22Rv1 (cell line): ENCODE results near the gene PCP2.
A peak's percentile ranks its signal among the peaks of the same experiment; 100 is the strongest.

Experiments used
- H3K27ac ChIP-seq: fragments of 450-650 bp; 2 replicates; pipeline ENCODE4 v1.5.1; 2017
- ZFX ChIP-seq: fragments of 450-650 bp; IDR thresholded peaks from 2 replicates; pipeline ENCODE4 v1.6.1; 2017; ENCODE audit warnings: antibody characterized with exemption, borderline replicate concordance
- TF ChIP-seq, protein P1 (sequence below): fragments of 450-650 bp; IDR thresholded peaks from 2 replicates; pipeline ENCODE4 v1.5.1; 2017; ENCODE audit warnings: mild to moderate bottlenecking

The PCP2 gene

GRCh38 chr19:7619671-7620441, 13.7 kb downstream of the PCP2 start:
- H3K27ac ChIP-seq = peak overlapping the region; percentile 100
- TF ChIP-seq, protein P1, sequence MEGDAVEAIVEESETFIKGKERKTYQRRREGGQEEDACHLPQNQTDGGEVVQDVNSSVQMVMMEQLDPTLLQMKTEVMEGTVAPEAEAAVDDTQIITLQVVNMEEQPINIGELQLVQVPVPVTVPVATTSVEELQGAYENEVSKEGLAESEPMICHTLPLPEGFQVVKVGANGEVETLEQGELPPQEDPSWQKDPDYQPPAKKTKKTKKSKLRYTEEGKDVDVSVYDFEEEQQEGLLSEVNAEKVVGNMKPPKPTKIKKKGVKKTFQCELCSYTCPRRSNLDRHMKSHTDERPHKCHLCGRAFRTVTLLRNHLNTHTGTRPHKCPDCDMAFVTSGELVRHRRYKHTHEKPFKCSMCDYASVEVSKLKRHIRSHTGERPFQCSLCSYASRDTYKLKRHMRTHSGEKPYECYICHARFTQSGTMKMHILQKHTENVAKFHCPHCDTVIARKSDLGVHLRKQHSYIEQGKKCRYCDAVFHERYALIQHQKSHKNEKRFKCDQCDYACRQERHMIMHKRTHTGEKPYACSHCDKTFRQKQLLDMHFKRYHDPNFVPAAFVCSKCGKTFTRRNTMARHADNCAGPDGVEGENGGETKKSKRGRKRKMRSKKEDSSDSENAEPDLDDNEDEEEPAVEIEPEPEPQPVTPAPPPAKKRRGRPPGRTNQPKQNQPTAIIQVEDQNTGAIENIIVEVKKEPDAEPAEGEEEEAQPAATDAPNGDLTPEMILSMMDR = no peak
- no peak for TF ChIP-seq ZFX

DNA sequence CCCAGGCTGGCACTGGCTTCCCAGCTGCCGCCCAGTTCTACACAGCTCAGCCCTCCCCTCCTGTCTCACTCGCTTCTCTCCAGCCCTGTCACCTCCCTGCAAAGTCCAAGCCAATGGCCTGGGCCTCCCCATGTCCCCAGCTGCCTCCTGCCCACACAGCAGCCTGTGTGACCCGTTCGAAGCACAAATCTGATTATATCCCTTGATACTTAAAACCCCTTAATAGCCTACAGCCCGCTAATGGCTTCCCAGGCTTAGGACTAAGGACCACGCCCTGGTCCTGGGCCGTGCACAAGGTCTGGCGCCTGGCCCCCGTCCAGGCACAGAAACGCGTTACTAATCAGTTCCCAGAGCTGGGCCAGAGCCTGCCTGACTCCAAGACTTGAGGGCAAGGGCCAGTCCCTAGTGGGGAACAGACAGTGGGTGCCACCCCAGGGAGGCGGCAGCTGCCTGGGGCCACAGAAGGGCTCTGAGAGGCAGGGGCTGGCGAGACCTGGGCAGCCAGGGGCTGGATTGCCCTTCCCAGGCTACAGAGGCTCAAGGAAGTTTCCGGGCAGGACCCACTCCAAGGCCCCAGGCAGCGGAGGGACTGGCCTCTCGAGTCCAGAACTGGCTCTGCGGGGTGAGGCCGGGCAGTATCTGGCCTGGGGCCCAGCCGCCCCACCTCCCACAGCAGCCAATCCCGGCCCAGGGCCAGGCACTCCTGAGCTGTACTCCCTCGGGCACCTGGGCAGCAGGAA, 14.6 kb downstream of the PCP2 start:
- TF ChIP-seq, protein P1 = no peak
- TF ChIP-seq ZFX = no peak
- peak overlapping the region; percentile 100 for H3K27ac ChIP-seq

DNA sequence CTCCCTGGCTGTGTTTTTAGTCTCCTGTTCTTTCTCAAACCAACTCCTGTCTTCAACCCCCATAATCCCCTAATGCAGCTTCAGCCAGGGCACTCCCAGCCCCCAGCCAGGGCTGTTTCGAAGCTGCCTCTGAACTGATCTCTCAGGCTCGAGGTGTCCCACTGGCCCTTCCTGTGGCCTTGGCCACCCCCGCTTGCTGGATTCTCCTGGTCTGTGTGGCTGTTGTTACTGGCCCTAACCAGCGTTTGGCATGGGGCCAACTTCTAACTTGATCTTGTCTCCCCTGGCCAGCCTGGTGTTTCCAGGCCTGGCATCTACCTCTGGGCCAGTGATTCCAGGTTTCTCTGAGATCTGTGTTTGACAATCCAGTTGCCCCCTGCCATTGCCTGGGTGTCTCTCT, 15.2 kb downstream of the PCP2 start:
- peak overlapping the region; percentile 100 for H3K27ac ChIP-seq
- no peak for TF ChIP-seq ZFX

DNA sequence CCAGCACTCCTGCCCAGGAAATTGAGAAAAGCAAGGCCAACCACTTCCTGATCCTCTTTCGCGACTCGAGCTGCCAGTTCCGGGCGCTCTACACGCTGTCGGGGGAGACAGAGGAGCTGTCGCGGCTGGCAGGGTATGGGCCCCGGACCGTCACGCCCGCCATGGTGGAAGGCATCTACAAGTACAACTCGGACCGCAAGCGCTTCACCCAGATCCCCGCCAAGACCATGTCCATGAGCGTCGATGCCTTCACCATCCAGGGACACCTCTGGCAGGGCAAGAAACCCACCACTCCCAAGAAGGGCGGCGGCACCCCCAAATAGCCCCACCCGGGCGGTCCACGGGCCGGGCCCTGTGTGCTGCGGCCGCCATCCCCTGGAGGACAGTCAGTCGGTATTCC, 15.8 kb downstream of the PCP2 start:
- no peak for TF ChIP-seq ZFX
- TF ChIP-seq, protein P1 = no peak
- peak overlapping the region; percentile 100 for H3K27ac ChIP-seq

GRCh38 chr19:7617172-7617571, 16.3 kb downstream of the PCP2 start:
- TF ChIP-seq, protein P1 = no peak
- no peak for TF ChIP-seq ZFX
- peak overlapping the region; percentile 100 for H3K27ac ChIP-seq

- TF ChIP-seq, protein P1 = no peak
- no peak for TF ChIP-seq ZFX
- no peak overlapping the region for H3K27ac ChIP-seq
Observed at GRCh38 chr19:7614859-7615741, 18.4 kb downstream of the PCP2 start.
